ENCODE data around the gene DDX31. TPM values are rescaled to one million over a fixed set of nuclear protein-coding genes. Genes with fewer than 3 reads are reported as not detected.

The DDX31 gene
- total and polyA plus RNA-seq, 2 donors, result 6.7 to 11.9 TPM

DNA sequence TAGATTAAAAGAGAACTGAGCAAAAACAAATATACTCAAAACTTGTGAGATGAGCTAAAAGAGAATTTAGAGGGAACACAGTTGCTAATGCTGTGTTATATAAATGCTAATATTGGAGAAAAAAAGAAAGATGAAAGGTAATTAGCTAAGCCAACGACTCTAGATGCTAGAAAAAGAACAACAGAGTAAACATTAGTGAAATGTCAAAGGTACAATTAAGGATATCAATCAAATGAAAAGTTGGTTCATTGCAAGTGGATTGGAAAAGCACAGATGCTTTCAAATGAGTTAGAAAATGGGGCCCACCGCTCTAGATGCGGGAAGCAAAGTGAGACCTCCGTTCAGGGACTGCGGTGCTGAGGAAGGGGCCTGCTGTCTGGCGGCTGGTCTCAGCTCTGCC is 105.3 kb downstream of the DDX31 start:
- Histone ChIP-seq H3K27ac (ENCODE audit: low read depth) (no peak overlapping the region), H3K36me3 (ENCODE audit: insufficient read depth) (no peaks in the 10 kb centered on the region), H3K4me3 (ENCODE audit: low read depth, low read length) (no peak overlapping the region), H3K4me1 (ENCODE audit: insufficient read depth) (no peaks in the 10 kb centered on the region)
- 72% methylated on average over 6 of the region's 6 CpGs for WGBS
- no peak for DNase-seq (ENCODE audit: extremely low spot score)

DNA sequence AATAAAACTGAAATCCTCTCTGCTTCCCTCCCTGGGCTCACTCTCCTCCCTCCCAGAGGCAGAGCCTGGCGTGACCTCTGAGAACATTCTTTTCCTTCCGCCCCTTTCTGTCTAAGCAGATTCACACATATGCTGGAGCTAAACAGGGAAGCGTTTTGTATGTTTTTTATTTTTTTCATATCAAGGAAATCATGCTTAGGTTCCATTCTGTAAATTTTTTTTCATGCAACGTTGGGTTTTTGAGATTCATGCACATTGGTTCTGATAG is 107.5 kb downstream of the DDX31 start:
- no peak for DNase-seq (ENCODE audit: extremely low spot score)
- H3K4me1 ChIP-seq (ENCODE audit: insufficient read depth), result no peaks in the 10 kb centered on the region
- no peaks in the 10 kb centered on the region for H3K36me3 ChIP-seq (ENCODE audit: insufficient read depth)
- no peak overlapping the region for H3K27ac ChIP-seq (ENCODE audit: low read depth)
- no peak overlapping the region for H3K4me3 ChIP-seq (ENCODE audit: low read depth, low read length)
- WGBS, result 28% methylated on average over 4 of the region's 4 CpGs

DNA sequence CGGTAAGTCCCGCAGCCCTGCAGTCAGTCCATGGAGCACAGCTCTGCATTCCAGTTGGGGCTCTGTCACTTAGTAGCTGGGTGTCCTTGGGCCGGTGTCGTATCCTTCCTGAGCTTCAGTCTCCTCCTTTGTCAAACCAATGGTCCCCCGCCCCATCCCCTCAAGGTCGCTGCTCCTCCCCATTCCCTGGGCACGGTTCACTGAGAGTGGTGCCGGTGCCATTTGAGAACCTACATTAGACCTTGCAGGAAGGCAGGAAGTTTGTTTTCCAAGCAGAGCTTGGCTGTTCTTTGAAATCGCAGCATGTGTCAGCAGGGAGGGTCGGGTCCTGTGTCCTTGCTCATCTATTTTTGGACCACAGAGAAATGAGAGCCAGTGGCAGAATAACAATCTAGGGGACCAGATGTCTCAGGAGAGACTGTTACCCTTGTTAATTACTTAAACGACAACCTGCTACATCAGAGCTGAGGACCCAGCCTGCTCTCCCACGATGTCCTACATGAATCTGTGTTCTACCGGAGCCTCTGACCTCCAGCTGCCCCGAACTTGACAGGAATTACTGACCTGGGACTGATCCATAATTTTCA is 109.1 kb downstream of the DDX31 start:
- no peak for DNase-seq (ENCODE audit: extremely low spot score)

DNA sequence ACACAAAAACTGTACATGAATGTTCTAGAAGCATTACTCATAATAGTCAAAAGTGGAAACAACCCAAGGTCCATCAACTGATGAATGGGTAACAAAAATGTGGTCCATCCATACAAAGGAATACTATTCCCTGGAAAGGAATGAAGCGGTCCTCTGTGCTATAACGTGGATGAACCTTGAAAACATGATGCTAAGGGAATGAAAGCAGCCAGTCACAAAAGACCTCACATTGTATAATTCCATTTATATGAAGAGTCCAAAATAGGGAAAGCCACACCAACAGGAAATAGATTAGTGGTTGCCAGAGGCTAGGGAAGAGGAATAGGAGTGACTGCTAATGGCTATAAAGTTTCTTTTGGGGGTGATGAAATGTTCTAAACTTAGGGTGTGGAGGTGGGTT is 110.1 kb downstream of the DDX31 start:
- no peak for DNase-seq (ENCODE audit: extremely low spot score)
- no peaks in the 10 kb centered on the region for H3K4me1 ChIP-seq (ENCODE audit: insufficient read depth)
- 88% methylated on average over 2 of the region's 2 CpGs for whole genome bisulfite sequencing
- no peak overlapping the region for H3K4me3 ChIP-seq (ENCODE audit: low read depth, low read length)
- H3K27ac ChIP-seq (ENCODE audit: low read depth), result no peak overlapping the region
- H3K36me3 ChIP-seq (ENCODE audit: insufficient read depth), result no peaks in the 10 kb centered on the region

More for the DNA sequence above, 109.1 kb downstream of the DDX31 start:
- WGBS, result 34% methylated on average over 14 of the region's 14 CpGs
- Histone ChIP-seq H3K36me3 (ENCODE audit: insufficient read depth) (no peaks in the 10 kb centered on the region), H3K4me1 (ENCODE audit: insufficient read depth) (no peaks in the 10 kb centered on the region), H3K4me3 (ENCODE audit: low read depth, low read length) (no peak overlapping the region), H3K27ac (ENCODE audit: low read depth) (no peak overlapping the region)

DNA sequence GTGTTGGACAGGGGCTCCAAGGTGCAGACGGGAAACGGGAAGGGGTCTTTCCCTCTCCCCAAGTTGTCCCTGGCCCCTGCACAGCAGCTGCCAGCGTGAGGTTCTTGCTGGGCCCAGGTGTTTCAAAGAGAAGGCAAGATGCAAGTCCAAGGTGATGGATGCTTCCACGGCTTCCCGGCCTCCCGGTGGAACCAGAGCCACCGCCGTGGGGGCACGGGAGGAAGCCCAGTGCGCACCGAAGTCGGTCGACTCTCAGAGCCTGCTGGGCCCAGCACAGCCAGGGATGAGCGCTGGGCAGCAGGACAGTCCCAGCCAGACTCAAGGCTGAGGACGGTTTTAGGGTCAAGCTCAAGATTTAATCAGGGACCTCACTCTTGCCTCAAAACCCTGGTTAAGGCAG is 112.6 kb downstream of the DDX31 start:
- no peaks in the 10 kb centered on the region for H3K36me3 ChIP-seq (ENCODE audit: insufficient read depth)

DNA sequence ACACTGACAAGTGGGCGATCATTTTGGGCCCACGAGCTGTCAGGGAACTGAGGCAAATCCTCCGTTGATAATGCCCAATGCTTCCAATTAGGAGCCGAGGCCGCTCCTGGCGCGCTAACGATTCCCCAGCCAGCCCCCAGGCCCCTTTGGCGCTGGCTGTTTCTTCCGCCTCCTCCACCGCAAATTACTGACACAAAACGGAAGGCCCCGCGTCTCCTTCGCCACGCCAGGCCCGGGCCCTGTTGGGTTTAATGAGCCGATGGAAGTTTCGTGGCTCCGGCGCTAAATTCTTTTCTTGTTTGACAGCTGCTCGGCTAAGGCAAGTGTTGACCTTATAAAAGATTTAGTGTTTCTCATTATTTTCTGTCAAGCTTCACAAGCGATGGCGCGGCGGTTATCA is 113.1 kb downstream of the DDX31 start:
- 56% methylated on average over 26 of the region's 26 CpGs for whole genome bisulfite sequencing
- Histone ChIP-seq H3K4me1 (ENCODE audit: insufficient read depth) (no peaks in the 10 kb centered on the region), H3K36me3 (ENCODE audit: insufficient read depth) (no peaks in the 10 kb centered on the region), H3K4me3 (ENCODE audit: low read depth, low read length) (no peak overlapping the region), H3K27ac (ENCODE audit: low read depth) (no peak overlapping the region)
- DNase-seq (ENCODE audit: extremely low spot score), result no peak

More for the DNA sequence above, 112.6 kb downstream of the DDX31 start:
- WGBS, result 86% methylated on average over 15 of the region's 15 CpGs
- Histone ChIP-seq H3K27ac (ENCODE audit: low read depth) (no peak overlapping the region), H3K4me3 (ENCODE audit: low read depth, low read length) (no peak overlapping the region), H3K4me1 (ENCODE audit: insufficient read depth) (no peaks in the 10 kb centered on the region)
- no peak for DNase-seq (ENCODE audit: extremely low spot score)

DNA sequence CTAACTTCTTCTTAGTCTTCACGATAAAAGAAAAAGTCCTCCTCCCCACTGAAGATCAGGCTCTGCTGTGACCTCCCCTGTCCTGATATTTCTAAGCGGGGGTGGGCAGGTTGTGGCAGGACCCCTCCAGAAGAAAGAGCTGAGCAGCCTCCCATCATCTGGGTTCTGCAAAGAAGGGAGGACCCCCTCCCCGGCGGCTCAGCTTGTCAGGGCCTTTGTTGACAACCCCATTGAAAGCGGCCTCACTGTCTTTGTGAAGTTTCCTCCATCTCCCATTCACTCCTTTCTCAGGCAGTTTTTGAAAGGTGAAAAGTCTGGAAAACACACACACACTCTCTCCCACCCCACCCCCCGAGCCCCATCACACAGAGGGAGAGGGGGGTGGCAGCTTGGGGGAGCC is 113.5 kb downstream of the DDX31 start:
- no peak for DNase-seq (ENCODE audit: extremely low spot score)
- H3K36me3 ChIP-seq (ENCODE audit: insufficient read depth), result no peaks in the 10 kb centered on the region
- no peak overlapping the region for H3K27ac ChIP-seq (ENCODE audit: low read depth)
- no peaks in the 10 kb centered on the region for H3K4me1 ChIP-seq (ENCODE audit: insufficient read depth)
- 69% methylated on average over 6 of the region's 6 CpGs for WGBS
- H3K4me3 ChIP-seq (ENCODE audit: low read depth, low read length), result no peak overlapping the region

DNA sequence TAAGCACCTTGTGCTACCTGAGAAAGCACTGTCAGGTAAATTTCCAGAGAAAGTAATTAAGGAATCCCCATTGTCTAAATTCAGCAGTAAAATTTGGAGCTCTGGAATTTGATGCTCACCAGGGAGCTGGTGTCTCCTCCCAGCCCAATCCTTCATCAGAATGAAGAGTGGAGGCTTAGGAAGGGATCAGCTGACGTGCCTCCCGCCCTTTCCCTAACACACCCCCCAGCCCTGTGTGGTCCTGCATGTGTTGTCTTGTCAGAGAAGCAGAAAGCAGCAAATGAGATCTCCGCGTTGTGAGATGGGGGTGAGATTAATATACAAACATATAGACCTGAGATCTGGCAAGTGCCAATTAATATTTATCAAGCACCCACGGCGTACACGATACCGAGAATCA is 114.3 kb downstream of the DDX31 start:
- DNase-seq (ENCODE audit: extremely low spot score), result no peak
- no peak overlapping the region for H3K27ac ChIP-seq (ENCODE audit: low read depth)
- H3K36me3 ChIP-seq (ENCODE audit: insufficient read depth), result no peaks in the 10 kb centered on the region
- no peaks in the 10 kb centered on the region for H3K4me1 ChIP-seq (ENCODE audit: insufficient read depth)
- H3K4me3 ChIP-seq (ENCODE audit: low read depth, low read length), result no peak overlapping the region
- WGBS, result 72% methylated on average over 8 of the region's 8 CpGs

DNA sequence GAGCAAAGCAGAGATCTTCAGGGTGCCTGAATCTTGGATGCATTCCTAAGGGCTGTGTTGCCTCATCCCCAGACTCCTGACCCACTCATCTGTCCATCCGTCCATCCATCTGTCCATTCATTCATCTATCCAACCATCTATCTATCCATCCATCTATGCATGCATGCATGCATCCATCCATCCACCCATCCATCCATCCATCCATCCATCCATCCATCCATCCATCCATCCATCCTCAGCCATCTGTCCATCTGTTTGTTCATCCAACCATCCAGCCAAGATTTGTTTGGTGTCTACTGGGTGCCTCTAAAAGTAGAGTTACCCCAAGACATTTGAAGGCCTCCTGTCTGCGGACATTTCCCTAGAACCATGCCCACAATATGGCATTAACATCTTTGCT is 115.0 kb downstream of the DDX31 start:
- no peaks in the 10 kb centered on the region for H3K36me3 ChIP-seq (ENCODE audit: insufficient read depth)
- H3K4me3 ChIP-seq (ENCODE audit: low read depth, low read length), result no peak overlapping the region
- WGBS, result 89% methylated on average over 2 of the region's 2 CpGs
- no peak for DNase-seq (ENCODE audit: extremely low spot score)
- H3K4me1 ChIP-seq (ENCODE audit: insufficient read depth), result no peaks in the 10 kb centered on the region
- no peak overlapping the region for H3K27ac ChIP-seq (ENCODE audit: low read depth)

DNA sequence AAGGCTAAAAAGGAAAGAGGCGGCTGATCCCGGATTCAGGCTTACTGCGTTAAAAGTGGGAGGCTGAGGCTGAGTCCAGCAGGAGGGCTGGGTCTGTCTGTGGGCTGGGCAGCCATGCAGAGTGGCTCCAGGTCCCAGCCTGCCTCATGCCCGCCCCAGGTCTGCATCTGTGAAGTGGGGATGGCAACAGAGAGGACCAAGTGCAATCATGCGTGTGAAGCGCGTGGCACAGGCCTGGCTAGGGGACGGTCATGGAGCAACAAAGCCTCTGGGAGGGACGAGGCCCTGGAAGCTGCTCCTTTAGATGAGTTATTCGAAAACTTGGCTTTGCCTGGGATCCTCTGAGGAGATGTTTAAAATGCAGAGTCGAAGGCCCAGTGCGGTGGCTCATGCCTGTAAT is 117.7 kb downstream of the DDX31 start:
- 79% methylated on average over 12 of the region's 12 CpGs for WGBS
- no peaks in the 10 kb centered on the region for H3K4me1 ChIP-seq (ENCODE audit: insufficient read depth)
- no peak for DNase-seq (ENCODE audit: extremely low spot score)
- H3K4me3 ChIP-seq (ENCODE audit: low read depth, low read length), result no peak overlapping the region
- no peak overlapping the region for H3K27ac ChIP-seq (ENCODE audit: low read depth)
- no peaks in the 10 kb centered on the region for H3K36me3 ChIP-seq (ENCODE audit: insufficient read depth)

DNA sequence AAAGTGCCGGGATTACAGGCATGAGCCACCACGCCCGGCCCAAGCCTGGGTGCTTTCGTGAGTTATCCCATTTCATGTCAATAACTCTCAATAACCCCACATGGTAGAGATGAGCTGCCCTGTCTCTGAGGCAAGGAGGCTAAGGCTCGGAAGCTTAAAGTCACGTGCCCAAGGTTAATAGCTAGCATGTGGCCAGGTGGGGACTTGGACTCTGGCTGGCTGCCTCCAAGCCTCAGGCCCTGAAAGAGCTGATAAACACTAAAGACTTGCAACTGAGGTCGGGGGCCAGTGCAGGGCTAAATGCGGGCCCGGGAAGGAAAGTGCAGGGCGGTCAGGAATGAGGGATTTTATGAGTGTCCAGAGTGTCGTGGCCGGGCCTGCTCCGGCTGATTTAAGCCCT is 118.2 kb downstream of the DDX31 start:
- DNase-seq (ENCODE audit: extremely low spot score), result no peak
- Histone ChIP-seq H3K27ac (ENCODE audit: low read depth) (no peak overlapping the region), H3K4me3 (ENCODE audit: low read depth, low read length) (no peak overlapping the region), H3K4me1 (ENCODE audit: insufficient read depth) (no peaks in the 10 kb centered on the region), H3K36me3 (ENCODE audit: insufficient read depth) (no peaks in the 10 kb centered on the region)
- WGBS, result 53% methylated on average over 13 of the region's 13 CpGs

DNA sequence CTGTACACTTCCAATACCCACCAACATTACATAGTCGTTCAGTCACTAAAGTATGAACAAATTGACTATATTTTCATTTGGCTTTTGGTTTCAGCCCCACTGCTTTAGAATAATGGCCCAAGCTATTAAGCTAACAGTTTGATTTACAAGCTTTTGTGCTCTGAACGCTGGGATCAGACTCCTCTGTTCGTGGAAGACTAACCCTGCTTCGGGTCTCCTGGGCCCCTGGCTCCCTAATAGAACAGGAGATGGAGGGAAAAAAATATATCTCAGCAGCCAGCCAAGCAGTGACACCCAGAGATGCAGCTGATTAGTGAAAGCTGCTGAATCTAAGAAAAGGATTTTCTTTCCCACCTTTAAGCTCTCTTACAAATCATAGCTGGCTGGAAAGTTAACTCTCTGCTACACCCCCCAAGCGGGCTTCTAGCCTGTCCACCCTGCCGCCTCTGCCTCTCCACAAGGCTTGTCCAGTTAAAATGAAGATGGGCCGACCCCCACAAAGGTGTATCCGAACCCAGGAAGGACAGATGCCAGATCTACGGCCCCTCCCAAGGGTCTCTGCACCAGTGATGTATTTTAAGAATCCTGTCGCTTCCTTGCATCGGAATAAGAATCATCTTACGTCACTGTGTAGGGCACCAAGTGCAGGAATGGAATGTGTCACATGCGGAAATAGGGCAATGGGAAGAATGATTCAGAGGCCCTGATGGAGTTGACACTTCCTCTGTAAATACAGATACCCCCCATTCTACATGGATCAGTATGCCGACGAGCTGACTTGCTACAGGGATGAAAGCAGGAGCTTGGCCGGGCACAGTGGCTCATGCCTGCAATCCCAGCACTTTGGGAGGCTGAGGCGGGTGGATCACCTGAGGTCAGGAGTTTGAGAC is 120.8 kb downstream of the DDX31 start:
- Histone ChIP-seq H3K4me3 (ENCODE audit: low read depth, low read length) (no peak overlapping the region), H3K36me3 (ENCODE audit: insufficient read depth) (no peaks in the 10 kb centered on the region), H3K4me1 (ENCODE audit: insufficient read depth) (no peaks in the 10 kb centered on the region), H3K27ac (ENCODE audit: low read depth) (no peak overlapping the region)
- no peak for DNase-seq (ENCODE audit: extremely low spot score)
- WGBS, result 53% methylated on average over 17 of the region's 17 CpGs

DNA sequence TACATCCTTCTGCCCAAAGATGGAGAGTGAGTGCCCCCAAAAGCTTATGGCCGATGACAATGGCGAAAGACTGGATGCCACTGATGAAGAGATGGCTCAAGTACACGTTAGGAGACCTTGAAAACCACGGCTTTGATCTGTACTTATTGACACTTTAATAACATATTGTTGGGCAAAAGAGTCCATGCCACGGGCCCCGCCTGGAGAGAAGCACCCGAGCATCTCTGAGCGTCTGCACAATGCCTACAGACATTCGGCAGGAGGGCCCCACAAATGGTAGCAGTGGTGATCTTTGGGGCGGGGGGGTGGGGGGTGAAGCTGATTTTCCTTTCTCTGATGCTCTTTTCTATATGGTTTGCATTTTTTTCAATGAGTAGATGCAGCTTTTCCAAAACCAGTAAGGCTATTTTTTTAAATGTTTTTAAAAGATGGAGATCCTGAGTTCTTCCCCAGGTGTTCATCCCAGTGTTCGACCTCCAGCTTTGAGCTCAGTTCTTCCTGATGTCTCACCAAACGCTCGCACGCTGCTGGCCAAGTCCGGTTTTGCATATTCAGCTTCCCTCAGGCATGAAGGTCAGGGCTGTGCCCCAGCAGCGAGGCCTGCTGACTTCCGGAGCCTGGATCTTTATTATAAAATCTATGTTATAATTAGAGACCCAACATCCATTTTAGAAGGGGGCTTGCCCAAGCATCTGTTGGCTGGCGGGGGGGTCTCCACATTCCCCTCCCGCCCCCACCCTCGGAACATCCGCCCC is 121.6 kb downstream of the DDX31 start:
- H3K4me1 ChIP-seq (ENCODE audit: insufficient read depth), result no peaks in the 10 kb centered on the region
- no peak for DNase-seq (ENCODE audit: extremely low spot score)
- H3K27ac ChIP-seq (ENCODE audit: low read depth), result no peak overlapping the region
- no peaks in the 10 kb centered on the region for H3K36me3 ChIP-seq (ENCODE audit: insufficient read depth)
- WGBS, result 76% methylated on average over 21 of the region's 21 CpGs
- H3K4me3 ChIP-seq (ENCODE audit: low read depth, low read length), result no peak overlapping the region

DNA sequence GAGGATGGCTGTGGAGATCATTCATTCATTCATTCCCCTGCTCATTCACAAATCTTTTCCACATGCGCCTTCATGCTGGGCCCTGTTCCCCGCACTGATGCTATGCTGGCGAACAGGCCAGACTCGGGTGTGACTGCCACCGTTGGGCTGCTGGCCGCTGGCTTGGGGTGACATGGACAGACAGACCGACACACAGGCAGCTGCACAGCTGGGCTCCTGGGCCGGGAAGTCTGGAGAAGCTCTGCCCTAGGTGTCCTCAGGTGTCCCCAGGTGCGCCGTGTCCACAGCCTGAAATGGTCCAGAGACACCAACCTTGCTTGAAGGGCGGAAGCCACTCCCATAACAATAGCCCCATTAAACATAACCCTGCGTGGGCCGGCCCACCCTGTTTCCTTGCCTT is 122.3 kb downstream of the DDX31 start:
- 89% methylated on average over 13 of the region's 13 CpGs for WGBS
- Histone ChIP-seq H3K27ac (ENCODE audit: low read depth) (no peak overlapping the region), H3K4me3 (ENCODE audit: low read depth, low read length) (no peak overlapping the region), H3K4me1 (ENCODE audit: insufficient read depth) (no peaks in the 10 kb centered on the region), H3K36me3 (ENCODE audit: insufficient read depth) (no peaks in the 10 kb centered on the region)
- no peak for DNase-seq (ENCODE audit: extremely low spot score)
